Esophagus muscularis mucosa (tissue), 4 donors: ENCODE results near the gene DOCK3. TPM values are rescaled to one million over a fixed set of nuclear protein-coding genes. Genes with fewer than 3 reads are reported as not detected.
"Not testable (repeated sequence)": the region's sequence is repeated elsewhere in the genome, so short reads cannot be mapped to it uniquely, and the experiment has no call there.

Experiments used
- DNase-seq: peaks from one replicate; pipeline ENCODE4 v3.0.0-alpha.2; 2017; ENCODE audit errors: extremely low spot score
- H3K27ac ChIP-seq, 4 donors: fragments of 200-600 bp; sonication (generic); replicated peaks in 1 of 4; 1 replicate in 3 of 4; 2 replicates in 1 of 4; pipeline ENCODE4 v1.5.1; 2016 to 2019; ENCODE audit warnings: mild to moderate bottlenecking in 1 of 4
- H3K27me3 ChIP-seq, 4 donors: fragments of 200-600 bp; sonication (generic); one replicate each; pipeline versions ENCODE4 v1.5.1 to v1.6.0; 2016 to 2019
- H3K36me3 ChIP-seq, 4 donors: fragments of 200-600 bp; sonication (generic); one replicate each; pipeline ENCODE4 v1.5.1; 2016 to 2019
- H3K4me1 ChIP-seq, 4 donors: fragments of 200-600 bp; sonication (generic); one replicate each; pipeline ENCODE4 v1.5.1; 2016 to 2019
- H3K4me3 ChIP-seq, 4 donors: fragments of 200-600 bp; sonication (generic); 1 replicate in 2 of 4; 2 replicates in 2 of 4; pipeline ENCODE4 v1.5.1; 2016 to 2019; ENCODE audit warnings: mild to moderate bottlenecking in 4 of 4, moderate library complexity in 1 of 4
- H3K9me3 ChIP-seq, 4 donors: fragments of 200-600 bp; sonication (generic); 1 replicate in 3 of 4; 2 replicates in 1 of 4; pipeline ENCODE4 v1.5.1; 2016 to 2019
- CTCF ChIP-seq, 3 experiments: fragments of 200-600 bp in 2 of 3; fragments of 450-650 bp in 1 of 3; sonication (generic) in 2 of 3; IDR thresholded peaks; one replicate each; pipeline ENCODE4 v1.5.1; 2017 to 2019; ENCODE audit warnings: antibody characterized with exemption in 3 of 3, mild to moderate bottlenecking in 2 of 3, moderate library complexity in 1 of 3
- EP300 ChIP-seq: sonication (generic); formaldehyde crosslinking; IDR thresholded peaks from one replicate; pipeline ENCODE4 v1.6.1; 2017; ENCODE audit warnings: antibody characterized with exemption
- POLR2A ChIP-seq: fragments of 450-650 bp; IDR thresholded peaks from one replicate; pipeline ENCODE4 v1.6.1; 2017; ENCODE audit warnings: antibody characterized with exemption, moderate library complexity, mild to moderate bottlenecking, low read depth
- POLR2AphosphoS5 ChIP-seq, 2 donors: sonication (generic); formaldehyde crosslinking; IDR thresholded peaks; one replicate each; pipeline ENCODE4 v1.6.1; 2017; ENCODE audit warnings: antibody characterized with exemption in 2 of 2
- WGBS: methylation state at CpG from one replicate; pipeline ENCODE4 v1.1.5; 2018; 5-methylcytosine and 5-hydroxymethylcytosine counted together
- intact Hi-C: fragments of 100-400 bp; cut with DNase I; formaldehyde crosslinking; loops from one replicate; pipeline ENCODE4 v1.15.1; 2023
- total RNA-seq, 4 donors: library from RNA; depleted of rRNA; stranded (reverse); fragments of >200 nt; gene quantifications; one replicate each; pipeline versions ENCODE4 v1.1.0 to v1.2.1, GENCODE V29; 2016

The DOCK3 gene
- total RNA-seq, 4 donors from 2014 or later = 5.4 to 10.6 (median 7.2) TPM

- no peaks in the 10 kb centered on the region for H3K27me3 ChIP-seq
- peaks cover 0 to 15% (median 7%) of the 10 kb centered on the region in 4 donors for H3K9me3 ChIP-seq
- peaks cover 0 to 3% (median 0%) of the 10 kb centered on the region in 4 donors for H3K4me1 ChIP-seq
- no peak overlapping the region for H3K4me3 ChIP-seq
- DNase-seq = no peak
- 100% methylated on average over 1 of the region's 2 CpGs for WGBS
- TF ChIP-seq EP300 (no peak), CTCF (IDR thresholded peaks at IDR 0.05) (no peak), POLR2A (no peak), POLR2AphosphoS5 (IDR thresholded peaks at IDR 0.05) (no peak)
- H3K36me3 ChIP-seq = no peaks in the 10 kb centered on the region
- H3K27ac ChIP-seq = no peak overlapping the region
- intact Hi-C loops = no loop called here
Measured at GRCh38 chr3:50972029-50972428, 297.3 kb downstream of the DOCK3 start.

- H3K9me3 ChIP-seq, DNase-seq, H3K27ac ChIP-seq, H3K4me1 ChIP-seq, H3K36me3 ChIP-seq, H3K4me3 ChIP-seq, intact Hi-C loops, H3K27me3 ChIP-seq: not testable (repeated sequence)
- WGBS = 93% methylated on average over 11 of the region's 18 CpGs
Measured at GRCh38 chr3:50978586-50978985, 303.9 kb downstream of the DOCK3 start.

GRCh38 chr3:50978991-50979667 is 304.4 kb downstream of the DOCK3 start:
- no peaks in the 10 kb centered on the region for H3K27me3 ChIP-seq
- TF ChIP-seq POLR2A (no peak), CTCF (IDR thresholded peaks at IDR 0.05) (no peak), POLR2AphosphoS5 (IDR thresholded peaks at IDR 0.05) (no peak), EP300 (no peak)
- no peaks in the 10 kb centered on the region for H3K36me3 ChIP-seq
- DNase-seq = no peak
- no peak overlapping the region for H3K4me3 ChIP-seq
- WGBS = 94% methylated on average over 12 of the region's 15 CpGs
- intact Hi-C loops = no loop called here
- H3K27ac ChIP-seq = no peak overlapping the region
- H3K4me1 ChIP-seq = no peaks in the 10 kb centered on the region
- no peaks in the 10 kb centered on the region for H3K9me3 ChIP-seq

GRCh38 chr3:50982540-50983325 is 308.0 kb downstream of the DOCK3 start:
- Histone ChIP-seq H3K4me1 (no peaks in the 10 kb centered on the region), H3K27ac (no peak overlapping the region), H3K9me3 (no peaks in the 10 kb centered on the region), H3K4me3 (no peak overlapping the region), H3K36me3 (no peaks in the 10 kb centered on the region), H3K27me3 (no peaks in the 10 kb centered on the region)
- TF ChIP-seq POLR2AphosphoS5 (IDR thresholded peaks at IDR 0.05) (no peak), CTCF (IDR thresholded peaks at IDR 0.05) (no peak), POLR2A (no peak), EP300 (no peak)
- intact Hi-C loops = no loop called here
- 78% methylated on average over 4 of the region's 9 CpGs for WGBS
- no peak for DNase-seq

- DNase-seq = no peak
- Histone ChIP-seq H3K4me3 (no peak overlapping the region), H3K4me1 (no peaks in the 10 kb centered on the region), H3K9me3 (no peaks in the 10 kb centered on the region), H3K27ac (no peak overlapping the region), H3K27me3 (no peaks in the 10 kb centered on the region), H3K36me3 (no peaks in the 10 kb centered on the region)
- WGBS = 86% methylated on average over 5 of the region's 5 CpGs
- intact Hi-C loops = no loop called here
- TF ChIP-seq CTCF (IDR thresholded peaks at IDR 0.05) (no peak), POLR2A (no peak), POLR2AphosphoS5 (IDR thresholded peaks at IDR 0.05) (no peak), EP300 (no peak)
Measured at GRCh38 chr3:50983887-50984286, 309.2 kb downstream of the DOCK3 start.
